ENCODE data around the gene RUVBL2. TPM values are rescaled to one million over a fixed set of nuclear protein-coding genes. Genes with fewer than 3 reads are reported as not detected.

RUVBL2 gene
- total RNA-seq, 2 donors from 2014 or later, result 110 to 126 TPM

- TF ChIP-seq POLR2AphosphoS5 (IDR thresholded peaks at IDR 0.05), result no peak
- no peak for TF ChIP-seq POLR2A (IDR thresholded peaks at IDR 0.05)
- TF ChIP-seq CTCF (IDR thresholded peaks at IDR 0.05), result no peak
- no peak overlapping the region for H3K4me3 ChIP-seq
- intact Hi-C loops (cut with DNase I), result no loop called here
- H3K27ac ChIP-seq, result no peak overlapping the region
- peaks cover 7% of the 10 kb centered on the region for H3K4me1 ChIP-seq (replicated peaks)
- WGBS, result 20% methylated on average over 10 of the region's 10 CpGs
- no peaks in the 10 kb centered on the region for H3K9me3 ChIP-seq
- H3K36me3 ChIP-seq, result no peaks in the 10 kb centered on the region
- H3K27me3 ChIP-seq (replicated peaks; ENCODE audit: insufficient read depth), result no peaks in the 10 kb centered on the region
- peak; percentile 51 for DNase-seq (ENCODE audit: low spot score)
Observed at GRCh38 chr19:49058562-49058961, 64.9 kb downstream of the RUVBL2 start.

- intact Hi-C loops (cut with DNase I), result no loop called here
- DNase-seq (ENCODE audit: low spot score), result no peak
- peaks cover 7% of the 10 kb centered on the region for H3K4me1 ChIP-seq (replicated peaks)
- no peaks in the 10 kb centered on the region for H3K27me3 ChIP-seq (replicated peaks; ENCODE audit: insufficient read depth)
- 48% methylated on average over 9 of the region's 9 CpGs for WGBS
- no peak overlapping the region for H3K4me3 ChIP-seq
- no peaks in the 10 kb centered on the region for H3K9me3 ChIP-seq
- H3K27ac ChIP-seq, result no peak overlapping the region
- TF ChIP-seq CTCF (IDR thresholded peaks at IDR 0.05) (no peak), POLR2A (IDR thresholded peaks at IDR 0.05) (no peak), POLR2AphosphoS5 (IDR thresholded peaks at IDR 0.05) (no peak)
- no peaks in the 10 kb centered on the region for H3K36me3 ChIP-seq
Observed at GRCh38 chr19:49059053-49059452, 65.4 kb downstream of the RUVBL2 start.

- no peak overlapping the region for H3K4me3 ChIP-seq
- no peak overlapping the region for H3K27ac ChIP-seq
- H3K27me3 ChIP-seq (replicated peaks; ENCODE audit: insufficient read depth), result no peaks in the 10 kb centered on the region
- intact Hi-C loops (cut with DNase I), result no loop called here
- no peak for DNase-seq (ENCODE audit: low spot score)
- H3K9me3 ChIP-seq, result no peaks in the 10 kb centered on the region
- WGBS, result 89% methylated on average over 2 of the region's 2 CpGs
- H3K36me3 ChIP-seq, result no peaks in the 10 kb centered on the region
- TF ChIP-seq POLR2AphosphoS5 (IDR thresholded peaks at IDR 0.05) (no peak), POLR2A (IDR thresholded peaks at IDR 0.05) (no peak), CTCF (IDR thresholded peaks at IDR 0.05) (no peak)
- peaks cover 7% of the 10 kb centered on the region for H3K4me1 ChIP-seq (replicated peaks)
Observed at GRCh38 chr19:49061000-49061399, 67.3 kb downstream of the RUVBL2 start.

GRCh38 chr19:49061445-49061844 is 67.8 kb downstream of the RUVBL2 start:
- Histone ChIP-seq H3K36me3 (no peaks in the 10 kb centered on the region), H3K9me3 (no peaks in the 10 kb centered on the region), H3K4me3 (no peak overlapping the region), H3K27me3 (replicated peaks; ENCODE audit: insufficient read depth) (no peaks in the 10 kb centered on the region), H3K4me1 (replicated peaks) (peaks cover 7% of the 10 kb centered on the region), H3K27ac (no peak overlapping the region)
- intact Hi-C loops (cut with DNase I), result no loop called here
- 79% methylated on average over 21 of the region's 25 CpGs for WGBS
- no peak for DNase-seq (ENCODE audit: low spot score)
- TF ChIP-seq POLR2AphosphoS5 (IDR thresholded peaks at IDR 0.05) (no peak), CTCF (IDR thresholded peaks at IDR 0.05) (no peak), POLR2A (IDR thresholded peaks at IDR 0.05) (no peak)

GRCh38 chr19:49064029-49064629 is 70.4 kb downstream of the RUVBL2 start:
- Histone ChIP-seq H3K4me3 (peak overlapping the region; percentile 25 to 29), H3K27ac (peak overlapping the region; percentile 70 to 76), H3K4me1 (replicated peaks) (no peaks in the 10 kb centered on the region), H3K27me3 (replicated peaks; ENCODE audit: insufficient read depth) (no peaks in the 10 kb centered on the region), H3K36me3 (no peaks in the 10 kb centered on the region), H3K9me3 (no peaks in the 10 kb centered on the region)
- peak; percentile 79 for DNase-seq (ENCODE audit: low spot score)
- peak; percentile 74 for TF ChIP-seq POLR2AphosphoS5 (IDR thresholded peaks at IDR 0.05)
- peak; percentile 57 for TF ChIP-seq POLR2A (IDR thresholded peaks at IDR 0.05)
- no peak for TF ChIP-seq CTCF (IDR thresholded peaks at IDR 0.05)
- intact Hi-C loops (cut with DNase I), result no loop called here
- WGBS, result 31% methylated on average over 8 of the region's 10 CpGs

Data from prostate gland (tissue), 2 donors.